Measurements from ENCODE around the gene TAS2R60. TPM values are rescaled to one million over a fixed set of nuclear protein-coding genes. Genes with fewer than 3 reads are reported as not detected.

Gene TAS2R60
- polyA plus RNA-seq, 1 experiment = not detected

GRCh38 chr7:143455491-143455890, 12.2 kb downstream of the TAS2R60 start:
- Histone ChIP-seq H3K27ac (ENCODE audit: low read depth, low read length) (no peak overlapping the region), H3K4me3 (ENCODE audit: low read depth, low read length) (no peak overlapping the region), H3K9me3 (ENCODE audit: control insufficient read depth, insufficient read depth, low read length) (no peaks in the 10 kb centered on the region), H3K27me3 (ENCODE audit: control insufficient read depth, insufficient read depth, low read length) (no peaks in the 10 kb centered on the region)
- no peak for DNase-seq (ENCODE audit: low read depth, low spot score)
- no peak for TF ChIP-seq CTCF (IDR thresholded peaks at IDR 0.05; ENCODE audit: low read depth, low read length)
- POLR2A ChIA-PET = no interaction called here
- CTCF ChIA-PET = interaction anchor here (0.9 to 2.4 kb wide), 2 partner anchors 215 to 240 kb away, joined by 3 to 15 read pairs; no protein-coding TSS in a partner anchor

- CTCF ChIA-PET = interaction anchor here (0.9 to 2.4 kb wide), 2 partner anchors 216 to 241 kb away, joined by 3 to 15 read pairs; no protein-coding TSS in a partner anchor
- TF ChIP-seq CTCF (IDR thresholded peaks at IDR 0.05; ENCODE audit: low read depth, low read length) = no peak
- H3K4me3 ChIP-seq (ENCODE audit: low read depth, low read length) = no peak overlapping the region
- H3K9me3 ChIP-seq (ENCODE audit: control insufficient read depth, insufficient read depth, low read length) = no peaks in the 10 kb centered on the region
- POLR2A ChIA-PET = no interaction called here
- no peaks in the 10 kb centered on the region for H3K27me3 ChIP-seq (ENCODE audit: control insufficient read depth, insufficient read depth, low read length)
- DNase-seq (ENCODE audit: low read depth, low spot score) = no peak
- H3K27ac ChIP-seq (ENCODE audit: low read depth, low read length) = no peak overlapping the region
These were observed 12.7 kb downstream of the TAS2R60 start for GRCh38 chr7:143455942-143456341.

- no peak for DNase-seq (ENCODE audit: low read depth, low spot score)
- H3K27me3 ChIP-seq (ENCODE audit: control insufficient read depth, insufficient read depth, low read length) = no peaks in the 10 kb centered on the region
- no peak for TF ChIP-seq CTCF (IDR thresholded peaks at IDR 0.05; ENCODE audit: low read depth, low read length)
- ChIA-PET CTCF (interaction anchor here (2.4 kb wide), 1 partner anchor 217 kb away, joined by 15 read pairs; no protein-coding TSS in a partner anchor), POLR2A (no interaction called here)
- peak overlapping the region; percentile 65 for H3K27ac ChIP-seq (ENCODE audit: low read depth, low read length)
- peaks cover 5% of the 10 kb centered on the region; the same call in 1 of the 2 replicates for H3K9me3 ChIP-seq (ENCODE audit: control insufficient read depth, insufficient read depth, low read length)
- H3K4me3 ChIP-seq (ENCODE audit: low read depth, low read length) = no peak overlapping the region
These were observed 13.9 kb downstream of the TAS2R60 start for GRCh38 chr7:143456992-143457793.

- ChIA-PET POLR2A (no interaction called here), CTCF (no interaction called here)
- H3K27ac ChIP-seq (ENCODE audit: low read depth, low read length) = peak overlapping the region; percentile 12
- no peaks in the 10 kb centered on the region for H3K27me3 ChIP-seq (ENCODE audit: control insufficient read depth, insufficient read depth, low read length)
- DNase-seq (ENCODE audit: low read depth, low spot score) = no peak
- peaks cover 7% of the 10 kb centered on the region; the same call in 1 of the 2 replicates for H3K9me3 ChIP-seq (ENCODE audit: control insufficient read depth, insufficient read depth, low read length)
- H3K4me3 ChIP-seq (ENCODE audit: low read depth, low read length) = no peak overlapping the region
- TF ChIP-seq CTCF (IDR thresholded peaks at IDR 0.05; ENCODE audit: low read depth, low read length) = no peak
These were observed 15.0 kb downstream of the TAS2R60 start for GRCh38 chr7:143458263-143458662.

- POLR2A ChIA-PET = no interaction called here
- H3K27ac ChIP-seq (ENCODE audit: low read depth, low read length) = no peak overlapping the region
- CTCF ChIA-PET = no interaction called here
These were observed 15.4 kb downstream of the TAS2R60 start for GRCh38 chr7:143458681-143459080.

More at GRCh38 chr7:143458681-143459080, 15.4 kb downstream of the TAS2R60 start:
- DNase-seq (ENCODE audit: low read depth, low spot score) = no peak
- no peaks in the 10 kb centered on the region for H3K27me3 ChIP-seq (ENCODE audit: control insufficient read depth, insufficient read depth, low read length)
- H3K4me3 ChIP-seq (ENCODE audit: low read depth, low read length) = no peak overlapping the region
- peaks cover 7% of the 10 kb centered on the region; the same call in 1 of the 2 replicates for H3K9me3 ChIP-seq (ENCODE audit: control insufficient read depth, insufficient read depth, low read length)
- no peak for TF ChIP-seq CTCF (IDR thresholded peaks at IDR 0.05; ENCODE audit: low read depth, low read length)

Data from AG04450 (cell line).